AG08396 (cell line): ENCODE measurements around the gene ALPK1.
"Not testable (repeated sequence)": the region's sequence is repeated elsewhere in the genome, so short reads cannot be mapped to it uniquely, and the experiment has no call there.

ENCODE experiments used
- DNase-seq: peaks from one replicate; pipeline ENCODE4 v3.0.0; 2012; ENCODE audit warnings: low spot score, mixed read lengths

Gene ALPK1

GRCh38 chr4:112284662-112285411 is 12.3 kb upstream of the ALPK1 start:
- peak; percentile 41 for DNase-seq

- DNase-seq, result no peak
Observed at GRCh38 chr4:112287258-112287989, 9.7 kb upstream of the ALPK1 start.

GRCh38 chr4:112288455-112288854 is 8.7 kb upstream of the ALPK1 start:
- DNase-seq, result no peak

GRCh38 chr4:112289407-112290253 is 7.5 kb upstream of the ALPK1 start:
- no peak for DNase-seq

- no peak for DNase-seq
Observed at GRCh38 chr4:112290341-112290740, 6.8 kb upstream of the ALPK1 start.

- no peak for DNase-seq
Observed at GRCh38 chr4:112299721-112300120, 2.6 kb downstream of the ALPK1 start.

GRCh38 chr4:112302320-112303274 is 5.4 kb downstream of the ALPK1 start:
- DNase-seq, result no peak

GRCh38 chr4:112305477-112305876 is 8.3 kb downstream of the ALPK1 start:
- not testable (repeated sequence) for DNase-seq

GRCh38 chr4:112309263-112309791 is 12.2 kb downstream of the ALPK1 start:
- peak; percentile 3 for DNase-seq

- DNase-seq, result no peak
Observed at GRCh38 chr4:112311516-112311915, 14.3 kb downstream of the ALPK1 start.

- DNase-seq, result no peak
Observed at GRCh38 chr4:112312610-112313239, 15.6 kb downstream of the ALPK1 start.

- no peak for DNase-seq
Observed at GRCh38 chr4:112315446-112315845, 18.3 kb downstream of the ALPK1 start.

GRCh38 chr4:112316360-112316759 is 19.2 kb downstream of the ALPK1 start:
- DNase-seq, result no peak

- DNase-seq, result no peak
Observed at GRCh38 chr4:112318239-112319142, 21.3 kb downstream of the ALPK1 start.

- peak; percentile 38 for DNase-seq
Observed at GRCh38 chr4:112321776-112322684, 24.9 kb downstream of the ALPK1 start.

- DNase-seq, result no peak
Observed at GRCh38 chr4:112322866-112323265, 25.7 kb downstream of the ALPK1 start.

GRCh38 chr4:112325530-112325929 is 28.4 kb downstream of the ALPK1 start:
- no peak for DNase-seq

GRCh38 chr4:112327965-112328733 is 31.0 kb downstream of the ALPK1 start:
- peak; percentile 10 for DNase-seq
